DMS153 (cell line): ENCODE measurements around the gene CMC1.
"Not testable (repeated sequence)": the region's sequence is repeated elsewhere in the genome, so short reads cannot be mapped to it uniquely, and the experiment has no call there.

ENCODE experiments used
- DNase-seq: peaks from one replicate; lab custom pipeline; 2025; lab: John Stamatoyannopoulos, UW

Gene CMC1, protein sequence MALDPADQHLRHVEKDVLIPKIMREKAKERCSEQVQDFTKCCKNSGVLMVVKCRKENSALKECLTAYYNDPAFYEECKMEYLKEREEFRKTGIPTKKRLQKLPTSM

DNA sequence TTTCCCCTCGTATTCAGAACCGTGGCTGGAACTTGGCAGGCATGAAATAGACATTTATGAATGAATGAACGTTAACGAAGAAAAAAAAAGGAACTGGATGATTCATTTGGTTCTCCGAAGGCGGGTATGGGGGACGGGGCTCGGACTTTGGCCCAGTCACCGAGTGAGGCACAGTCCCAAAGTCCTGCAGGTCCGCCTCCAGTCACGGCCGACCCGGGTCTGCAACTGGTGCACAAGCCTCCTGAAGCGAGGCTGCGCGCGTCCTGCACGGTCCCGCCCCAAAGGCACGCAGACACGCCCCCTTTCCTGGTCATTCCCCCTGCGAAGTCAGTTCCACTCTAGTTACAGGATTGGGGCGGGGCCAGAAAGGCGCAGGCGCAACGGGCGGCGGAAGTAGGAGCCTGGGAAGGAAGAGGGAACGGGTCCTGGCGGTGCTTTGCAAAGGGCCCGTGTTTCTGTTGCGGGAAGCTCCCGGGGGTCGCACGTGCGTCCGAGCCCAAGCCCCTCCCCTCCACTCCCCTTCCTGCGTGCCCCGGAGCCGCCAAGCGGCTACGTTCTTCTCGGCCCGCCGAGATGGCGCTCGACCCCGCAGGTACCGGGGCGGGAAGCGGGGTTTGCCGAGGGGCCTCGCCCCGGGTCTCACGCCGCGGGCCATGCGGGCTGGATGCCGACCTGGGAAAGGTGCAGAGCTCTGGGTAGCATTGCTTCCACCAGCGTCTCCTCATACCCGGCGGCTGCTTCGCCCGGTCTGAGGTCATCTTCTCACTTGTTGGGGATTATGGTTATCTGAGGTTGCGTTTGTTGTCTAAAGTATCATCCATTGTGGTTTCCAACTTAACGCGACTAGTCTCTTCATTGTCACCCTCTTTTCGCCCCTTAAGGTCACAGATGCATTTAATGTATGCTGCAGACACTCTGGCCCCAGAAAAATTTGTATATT lies at the start of gene CMC1:
CMC1 (plus strand) TSS at position 399 of the 940 bp plus-strand sequence; CDS start at position 574, 175 bp downstream.
- DNase-seq, result peak; percentile 78

DNA sequence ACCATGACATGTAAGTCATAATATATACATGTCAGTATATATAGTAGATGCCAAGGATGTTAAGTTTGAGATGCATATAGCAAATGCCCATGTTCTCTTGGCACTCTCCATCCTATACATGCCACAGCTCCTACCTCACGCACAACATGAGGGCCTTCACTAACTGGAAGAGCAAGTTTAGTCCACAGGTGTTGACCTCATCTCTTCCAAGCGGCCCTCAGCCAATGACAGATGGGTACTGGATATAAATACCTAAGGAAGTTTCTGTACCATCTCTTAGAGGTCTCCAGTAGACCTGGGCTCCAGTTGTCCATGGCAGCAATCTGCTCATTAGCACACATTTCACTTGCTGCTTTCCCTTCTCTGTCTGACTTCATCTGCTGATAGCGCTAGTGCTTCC lies 43.3 kb upstream of the CMC1 start:
- no peak for DNase-seq

DNA sequence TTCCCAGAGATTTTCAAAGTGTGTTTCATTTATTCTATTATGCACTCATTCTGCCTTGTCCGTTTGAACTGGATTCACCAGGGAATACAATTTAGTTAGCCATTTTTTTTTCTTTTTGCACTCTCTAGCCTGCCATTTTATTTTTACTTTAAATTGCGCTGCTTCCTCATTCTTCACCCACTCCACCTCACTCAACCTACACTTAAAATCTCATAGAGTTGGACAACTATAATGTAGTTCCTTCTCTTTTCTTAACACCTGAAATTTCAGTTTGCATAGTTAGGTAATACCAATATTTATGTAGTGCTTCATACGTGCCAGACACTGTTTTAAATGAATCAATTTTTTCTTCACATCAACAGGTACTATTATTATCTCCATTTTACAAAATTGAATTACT lies 42.4 kb upstream of the CMC1 start:
- no peak for DNase-seq

DNA sequence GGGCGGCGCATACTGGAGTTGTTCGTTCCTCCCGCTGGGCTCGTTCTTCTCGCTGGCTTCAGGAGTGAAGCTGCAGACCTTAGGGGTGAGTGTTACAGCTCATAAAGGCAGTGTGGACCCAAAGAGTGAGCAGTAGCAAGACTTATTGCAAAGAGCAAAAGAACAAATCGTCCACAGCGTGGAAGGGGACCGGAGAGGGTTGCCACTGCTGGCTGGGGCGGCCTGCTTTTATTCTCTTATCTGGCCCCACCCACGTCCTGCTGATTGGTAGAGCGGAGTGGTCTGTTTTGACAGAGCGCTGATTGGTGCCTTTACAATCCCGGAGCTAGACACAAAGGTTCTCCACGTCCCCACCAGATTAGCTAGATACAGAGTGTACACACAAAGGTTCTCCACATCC lies 41.8 kb upstream of the CMC1 start:
- DNase-seq, result not testable (repeated sequence)

DNA sequence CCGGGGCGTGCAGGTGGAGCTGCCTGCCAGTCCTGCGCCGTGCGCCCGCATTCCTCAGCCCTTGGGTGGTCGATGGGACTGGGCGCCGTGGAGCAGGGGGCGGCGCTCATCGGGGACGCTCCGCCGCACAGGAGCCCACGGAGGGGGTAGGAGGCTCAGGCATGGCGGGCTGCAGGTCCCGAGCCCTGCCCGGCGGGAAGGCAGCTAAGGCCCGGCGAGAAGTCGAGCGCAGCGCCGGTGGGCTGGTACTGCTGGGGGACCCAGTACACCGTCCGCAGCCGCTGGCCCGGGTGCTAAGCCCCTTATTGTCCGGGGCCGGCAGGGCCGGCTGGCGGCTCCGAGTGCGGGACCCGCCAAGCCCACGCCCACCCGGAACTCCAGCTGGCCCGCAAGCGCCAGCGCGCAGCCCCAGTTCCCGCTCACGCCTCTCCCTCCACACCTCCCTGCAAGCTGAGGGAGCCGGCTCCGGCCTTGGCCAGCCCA lies 41.0 kb upstream of the CMC1 start:
- not testable (repeated sequence) for DNase-seq

DNA sequence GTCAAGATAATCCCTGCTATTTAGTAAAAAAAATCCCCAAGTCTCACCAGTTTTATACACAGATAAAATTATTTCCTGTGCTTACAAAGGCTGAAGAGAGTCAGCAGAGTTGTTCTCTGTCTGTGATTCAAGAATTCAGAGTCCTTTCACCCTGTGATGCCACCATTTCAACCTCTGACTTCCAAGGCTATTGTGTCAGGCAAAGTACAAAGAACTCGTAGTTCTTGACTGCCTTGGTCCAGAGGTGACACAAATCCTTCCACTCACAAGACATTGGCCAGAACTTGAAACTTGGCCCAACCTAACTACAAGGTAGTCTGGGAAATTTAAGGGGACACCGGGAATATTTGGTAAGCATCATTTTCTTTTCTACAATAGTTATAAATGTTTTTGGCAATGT lies 34.9 kb upstream of the CMC1 start:
- no peak for DNase-seq

DNA sequence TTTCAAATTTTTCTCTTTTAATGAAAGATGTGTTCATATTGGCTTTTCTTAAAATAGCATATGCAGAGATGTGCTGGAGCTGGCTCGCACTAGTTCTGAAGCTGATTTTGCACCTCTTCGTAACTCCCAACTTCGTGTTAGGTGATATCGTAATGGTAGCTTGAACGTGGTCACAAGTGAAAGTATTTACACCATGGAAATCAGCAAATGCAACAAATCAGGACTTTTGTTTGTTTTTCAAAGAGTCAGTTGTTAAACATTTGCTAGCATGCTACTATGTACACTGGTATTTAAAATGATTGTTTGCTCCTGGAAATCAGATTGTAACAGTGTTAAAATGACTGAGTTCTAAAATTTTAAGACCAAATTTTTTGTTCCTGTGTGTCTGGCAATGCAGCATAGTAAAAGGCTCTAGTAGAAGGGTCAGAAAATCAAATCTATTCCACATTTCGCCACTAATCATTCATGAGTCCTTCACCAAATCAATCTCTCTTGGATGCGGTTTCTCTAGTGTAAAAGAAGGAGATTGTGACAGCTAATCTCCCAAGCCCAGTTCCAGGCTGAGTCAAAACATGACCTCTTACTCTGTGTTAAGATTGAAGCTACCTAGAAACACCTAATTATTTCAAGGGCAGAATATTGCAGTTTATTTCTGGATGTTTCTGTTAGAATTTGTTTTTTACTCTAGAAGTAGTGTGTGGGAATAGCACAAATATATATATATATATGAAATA lies 34.3 kb upstream of the CMC1 start:
- no peak for DNase-seq

DNA sequence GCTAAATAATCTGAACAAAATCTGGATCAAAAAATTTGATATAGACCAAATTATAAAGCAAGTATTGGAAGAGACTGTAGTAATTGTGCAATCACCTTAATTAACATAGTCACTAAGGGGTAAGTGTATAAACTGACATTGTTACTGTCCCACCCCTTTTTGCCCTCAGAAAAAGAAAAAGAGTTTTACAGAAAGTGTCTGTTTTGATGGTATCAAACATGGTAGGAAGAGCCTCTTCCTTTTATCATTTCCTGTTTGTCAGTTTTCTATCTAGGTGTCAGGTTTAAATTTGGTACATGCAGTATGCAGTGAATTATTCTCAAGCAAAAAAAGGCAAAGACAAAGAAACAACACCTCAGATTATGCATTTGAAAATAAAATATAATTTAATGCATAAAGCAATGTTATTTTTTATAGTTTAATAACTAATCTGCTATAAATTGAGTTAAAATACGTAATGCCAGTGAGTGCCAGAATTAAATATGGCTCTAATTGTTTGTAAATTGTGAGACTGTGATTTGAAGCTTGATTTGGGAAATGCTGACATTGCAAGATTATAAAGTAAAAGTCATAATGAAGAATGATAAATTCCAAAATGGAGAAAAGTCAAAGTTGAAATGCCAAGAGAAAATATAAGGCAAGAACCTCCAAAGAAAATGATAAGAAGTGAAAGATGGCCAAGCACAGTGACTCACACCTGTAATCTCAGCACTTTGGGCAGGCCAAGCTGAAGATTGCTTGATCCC lies 30.3 kb upstream of the CMC1 start:
- no peak for DNase-seq

DNA sequence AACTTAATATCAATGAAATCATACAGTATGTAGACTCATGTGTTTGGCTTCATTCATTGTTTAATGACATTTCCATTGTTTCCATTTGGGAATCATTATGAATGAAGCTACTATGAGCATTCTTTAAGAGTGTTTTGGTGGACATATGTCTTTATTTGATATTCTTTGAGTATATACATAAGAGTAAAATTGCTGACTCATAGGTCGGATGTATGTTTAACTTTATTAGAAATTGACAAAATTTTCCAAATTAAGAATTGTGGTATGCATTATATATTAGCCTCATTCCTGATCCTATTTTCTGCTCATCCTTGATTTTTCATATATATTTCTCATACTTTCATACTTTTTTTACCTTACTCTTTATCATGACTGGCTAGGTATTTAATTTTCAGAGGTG lies 28.7 kb upstream of the CMC1 start:
- no peak for DNase-seq

DNA sequence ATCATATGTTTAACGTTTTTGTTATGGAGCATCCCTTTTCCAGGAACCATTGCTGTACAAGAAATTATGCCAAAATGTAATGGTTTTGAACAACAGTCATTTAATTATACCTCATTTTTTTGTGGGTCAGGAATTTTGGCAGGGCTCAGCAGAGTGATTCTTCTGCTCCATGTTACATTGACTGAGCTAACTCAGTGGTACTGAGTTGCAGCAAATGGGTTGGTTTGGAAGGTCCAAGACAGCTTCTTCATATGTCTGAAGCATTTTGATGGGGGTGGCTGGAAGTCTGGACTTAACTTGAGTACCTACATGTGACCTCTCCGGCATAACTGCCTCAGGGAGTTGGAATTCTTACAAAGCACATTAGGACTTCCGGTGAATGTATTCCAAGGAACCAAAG lies 26.0 kb upstream of the CMC1 start:
- no peak for DNase-seq

DNA sequence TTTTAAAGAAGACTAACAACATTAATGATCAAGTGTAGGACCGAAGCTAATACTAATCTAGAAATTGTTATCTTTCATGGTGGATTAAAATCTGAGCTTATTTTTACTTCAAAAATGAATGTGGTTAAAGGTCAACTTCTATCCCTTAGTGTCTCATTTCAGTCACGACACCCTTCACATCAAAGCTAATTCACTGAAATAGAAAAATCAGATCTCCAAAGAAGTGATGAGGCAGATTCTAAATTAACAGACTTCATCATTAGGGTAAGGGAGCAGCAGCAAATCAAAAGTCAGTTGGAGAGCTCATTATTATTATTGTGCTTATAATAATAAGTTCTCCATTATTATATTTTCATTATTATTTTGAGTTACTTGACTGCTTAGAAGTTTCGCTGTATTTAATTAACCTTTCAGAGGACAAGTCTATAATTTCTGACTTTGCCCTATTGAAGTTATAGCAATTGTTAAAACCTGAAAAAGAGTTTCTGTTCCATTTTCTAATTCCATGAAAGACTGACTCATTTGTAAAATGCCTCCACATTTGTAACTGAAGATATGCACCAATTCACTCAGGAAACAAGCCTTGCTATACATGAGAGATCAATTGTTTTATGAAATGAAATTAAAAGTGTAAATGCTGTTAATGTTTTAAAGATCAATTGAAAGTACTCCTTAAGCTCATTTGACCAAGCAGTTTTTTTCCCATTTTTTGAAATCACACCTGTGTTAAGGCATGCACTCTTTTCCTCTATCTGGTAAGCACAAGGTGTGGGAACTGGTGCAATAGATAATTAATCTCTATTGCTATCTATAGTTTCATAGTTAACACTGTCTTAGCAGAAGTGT lies 23.1 kb upstream of the CMC1 start:
- DNase-seq, result no peak

DNA sequence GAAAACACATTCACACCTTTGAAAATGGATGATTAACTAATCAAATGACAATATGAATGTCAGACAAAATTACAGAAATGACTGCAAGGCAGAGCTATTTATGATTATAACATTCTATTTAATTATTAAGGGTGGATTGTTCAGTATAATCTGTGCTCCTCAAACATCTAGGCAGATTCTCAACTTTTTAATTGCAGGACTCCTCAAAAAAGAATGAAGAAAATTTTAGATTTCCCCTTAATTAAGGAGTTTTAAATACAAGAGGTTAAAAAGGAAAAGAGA lies 22.6 kb upstream of the CMC1 start:
- no peak for DNase-seq

DNA sequence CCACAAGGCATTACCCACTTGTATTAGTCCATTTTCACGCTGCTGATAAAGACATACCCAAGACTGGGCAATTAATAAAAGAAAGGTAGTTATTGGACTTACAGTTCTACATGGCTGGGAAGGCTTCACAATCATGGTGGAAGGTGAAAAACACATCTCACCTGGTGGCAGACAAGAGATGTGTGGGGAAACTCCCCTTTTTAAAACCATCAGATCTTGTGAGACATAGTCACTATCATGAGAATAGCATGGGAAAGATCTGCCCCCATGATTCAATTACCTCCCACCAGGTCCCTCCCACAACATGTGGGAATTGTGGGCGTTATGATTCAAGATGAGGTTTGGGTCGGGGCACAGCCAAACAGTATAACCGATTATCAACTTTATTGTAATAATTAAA lies 17.0 kb upstream of the CMC1 start:
- DNase-seq, result no peak

DNA sequence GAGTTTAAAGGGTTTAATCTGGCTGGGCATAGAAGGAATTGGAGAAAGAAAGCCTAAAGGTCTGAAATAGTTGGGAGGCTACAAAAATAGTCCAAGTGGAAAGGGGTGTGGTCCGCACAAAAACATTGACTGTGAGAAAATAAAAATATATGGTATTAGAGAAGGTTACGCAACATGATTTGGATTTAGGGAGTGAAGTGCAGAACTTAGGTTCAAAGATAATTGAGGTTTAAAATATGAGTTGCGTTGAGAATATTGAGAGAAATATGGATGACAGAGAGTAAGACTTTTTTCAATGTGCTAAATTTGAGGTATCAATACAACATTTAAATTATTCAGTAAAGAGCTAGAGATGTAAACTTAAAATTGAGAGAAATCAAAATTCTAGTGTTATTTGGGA lies 15.4 kb upstream of the CMC1 start:
- no peak for DNase-seq

DNA sequence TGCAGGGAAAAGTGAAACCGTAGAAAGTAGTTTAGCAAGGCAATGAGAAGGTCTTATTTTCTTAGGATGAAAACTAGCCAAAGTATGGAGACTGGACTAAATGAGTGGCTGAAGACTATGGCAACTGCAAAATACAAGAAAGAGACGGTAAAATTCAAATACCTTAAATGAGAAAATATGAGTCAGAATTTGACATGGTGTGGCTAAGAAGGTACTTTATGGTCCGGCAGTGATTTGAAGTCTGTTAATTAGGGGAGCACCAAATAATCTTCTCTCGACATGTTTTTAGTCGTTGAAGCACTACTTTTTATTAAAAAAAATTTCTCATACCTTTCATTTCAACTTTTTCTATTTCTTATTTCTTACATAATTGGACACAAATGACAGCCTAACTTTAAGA lies 12.8 kb upstream of the CMC1 start:
- no peak for DNase-seq

DNA sequence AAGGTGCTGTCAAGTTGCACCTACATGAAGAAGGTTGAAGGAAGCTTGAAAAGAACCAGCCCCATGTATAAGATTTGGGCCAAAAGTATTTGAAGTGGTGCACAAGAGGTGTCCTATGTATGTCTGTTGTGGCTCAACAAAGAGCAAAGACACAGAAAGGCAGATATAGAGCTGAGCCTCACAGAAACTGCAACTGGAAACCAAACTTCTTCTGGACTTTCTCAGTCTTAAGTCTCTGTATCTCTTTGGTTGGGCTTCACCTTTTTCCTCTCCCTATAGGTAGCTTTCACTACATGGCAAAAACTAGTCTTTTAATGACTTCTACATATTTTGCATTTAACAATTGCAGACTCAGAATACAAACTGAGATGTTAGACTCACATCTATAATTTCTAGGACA lies 8.8 kb upstream of the CMC1 start:
- DNase-seq, result no peak

DNA sequence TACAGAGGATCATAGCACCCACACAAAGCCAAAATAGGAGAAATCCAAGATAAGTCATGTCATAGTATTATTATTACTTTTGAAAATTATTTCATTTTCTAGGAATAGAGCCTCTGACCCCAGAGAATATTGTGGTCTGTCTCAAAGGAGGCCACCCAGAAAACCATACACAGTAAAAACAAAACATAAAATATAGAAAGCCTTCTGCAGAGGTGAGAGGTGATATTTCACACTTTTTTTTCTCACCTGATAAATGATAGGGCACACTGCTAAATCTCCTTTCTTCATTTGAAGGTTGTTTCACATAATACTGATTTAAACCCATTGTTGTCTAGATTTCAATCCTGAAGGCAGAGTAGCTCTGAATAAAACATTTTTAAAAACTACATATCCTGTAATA lies 7.0 kb upstream of the CMC1 start:
- no peak for DNase-seq

DNA sequence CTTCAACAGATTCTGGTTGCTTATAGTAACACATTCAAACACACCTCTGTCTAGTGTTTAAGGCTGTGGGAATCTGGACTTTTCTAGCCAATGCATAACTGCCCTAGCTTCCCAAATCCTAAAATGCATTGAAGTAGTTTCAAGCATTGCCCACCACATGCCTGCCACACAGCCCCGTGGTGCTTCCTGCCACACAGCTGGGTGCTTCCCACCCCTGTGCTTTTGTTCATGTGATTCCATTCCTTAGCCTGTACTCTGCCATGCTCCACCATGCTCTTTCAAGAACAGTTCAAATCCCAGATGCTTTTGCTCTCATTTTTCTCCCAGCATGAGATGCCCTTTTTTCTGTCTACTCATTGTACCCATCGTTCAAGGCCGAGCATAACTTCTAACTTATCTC lies 2.3 kb upstream of the CMC1 start:
- DNase-seq, result no peak

DNA sequence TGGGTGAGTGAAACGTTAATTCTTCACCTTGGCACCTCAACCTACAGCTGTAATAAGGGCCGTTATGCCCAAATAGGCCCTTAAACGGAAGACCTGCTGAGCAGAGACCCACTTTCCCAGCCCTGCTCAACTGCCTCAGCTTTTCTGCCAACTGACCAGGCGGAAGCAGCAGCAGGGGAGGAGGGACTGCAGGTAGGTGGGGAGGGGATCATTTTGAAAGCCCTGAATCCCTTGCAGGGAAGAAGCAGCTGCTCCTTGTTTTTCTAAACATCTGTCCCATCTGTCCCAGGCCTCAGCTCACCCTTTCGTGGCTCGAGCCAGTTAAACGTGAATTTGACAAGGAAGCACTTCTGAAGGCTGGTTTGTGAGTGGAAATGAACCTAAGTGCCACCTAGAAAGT lies 978 bp upstream of the CMC1 start:
- DNase-seq, result no peak

DNA sequence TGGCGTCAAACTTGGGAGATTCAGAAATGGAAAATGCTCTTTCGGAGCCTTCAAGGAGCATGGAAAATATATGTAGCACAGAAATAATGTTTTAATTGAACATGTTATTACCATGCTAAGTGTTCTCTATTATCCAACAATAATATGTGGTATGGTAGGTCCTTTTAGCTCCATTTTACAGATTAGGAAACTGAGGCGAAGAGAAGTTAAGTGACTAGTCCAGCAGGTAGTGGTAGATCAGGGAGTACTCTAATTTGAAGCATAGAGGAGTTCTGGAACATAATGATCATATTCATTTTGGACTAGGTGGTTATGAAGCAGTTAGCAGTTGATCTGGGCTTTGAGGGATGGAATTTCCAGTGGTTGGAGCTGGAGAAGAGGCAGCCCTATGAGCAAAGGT lies 1.1 kb downstream of the CMC1 start:
- no peak for DNase-seq

DNA sequence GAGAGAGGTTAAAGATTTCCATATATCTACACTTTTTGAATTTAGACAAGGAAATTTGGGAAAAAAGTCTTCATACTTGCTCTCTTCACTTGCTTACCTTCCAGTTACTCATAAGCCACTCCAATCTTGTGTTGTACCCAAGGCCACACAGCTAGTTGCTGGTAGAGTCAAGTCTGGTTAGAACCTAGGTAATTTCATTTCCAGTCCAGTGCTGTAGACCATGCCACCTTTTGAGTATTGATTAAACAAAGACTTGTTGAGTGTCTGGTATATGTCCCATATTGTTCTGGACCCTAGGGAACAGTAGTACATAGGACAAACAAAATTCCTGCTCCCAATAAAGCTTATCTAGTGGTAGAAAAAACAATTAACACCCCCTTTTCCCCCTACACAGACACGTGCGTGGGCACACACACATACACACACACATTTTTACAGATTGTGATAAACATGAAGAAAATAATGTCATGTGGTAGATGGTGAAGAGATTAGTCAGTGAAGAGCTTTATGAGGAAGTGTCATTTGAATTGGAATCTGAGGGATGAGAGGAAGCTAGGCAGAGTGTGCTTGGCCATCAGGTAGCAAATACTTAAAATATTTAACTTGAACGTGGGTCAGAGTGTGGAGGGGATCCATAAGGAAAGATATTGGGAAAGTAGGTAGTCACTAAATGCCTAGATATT lies 2.1 kb downstream of the CMC1 start:
- no peak for DNase-seq
